ENCODE measurements around the gene SLC22A4. TPM values are rescaled to one million over a fixed set of nuclear protein-coding genes. Genes with fewer than 3 reads are reported as not detected.

Gene SLC22A4
- total and polyA plus RNA-seq, 2 donors (not counting 1 experiment from before 2014, with no cell fraction given): 0.18 TPM; not detected in 1

GRCh38 chr5:132376694-132377641 is 82.8 kb downstream of the SLC22A4 start:
- ATAC-seq (ENCODE audit: low read depth) (no peak), DNase-seq (no peak)
- TF ChIP-seq CTCF (IDR thresholded peaks at IDR 0.05): no peak
- TF ChIP-seq EZH2 (IDR thresholded peaks at IDR 0.05; ENCODE audit: borderline replicate concordance, insufficient read depth, low read depth, low read length, poor library complexity, severe bottlenecking): no peak
- no peaks in the 10 kb centered on the region for H3K9me3 ChIP-seq (ENCODE audit: control extremely low read depth in 1 of 3, control insufficient read depth in 2 of 3, insufficient read depth in 1 of 3, low read length in 2 of 3)
- CTCF ChIA-PET: interaction anchor here (1.7 kb wide), 1 partner anchor 129 kb away, joined by 4 read pairs; no protein-coding TSS in a partner anchor
- H3K9ac ChIP-seq (ENCODE audit: low read length): no peak overlapping the region
- no peaks in the 10 kb centered on the region for H3K9me3 Mint-ChIP-seq (ENCODE audit: insufficient read depth)
- H3K4me1 Mint-ChIP-seq: peaks cover 2% of the 10 kb centered on the region
- H3K4me2 ChIP-seq (replicated peaks; ENCODE audit: low read depth, low read length, poor library complexity, severe bottlenecking): no peak overlapping the region
- H3K4me1 ChIP-seq (ENCODE audit: control insufficient read depth in 2 of 2, insufficient read depth in 2 of 2, low read length in 2 of 2): no peaks in the 10 kb centered on the region
- no peak overlapping the region for H3K4me3 Mint-ChIP-seq
- no peaks in the 10 kb centered on the region for H3K36me3 ChIP-seq (replicated peaks in 1 of 2; ENCODE audit: control extremely low read depth in 1 of 2, control insufficient read depth in 1 of 2, extremely low read depth in 1 of 2, insufficient read depth in 2 of 2, low read length in 1 of 2)
- no peaks in the 10 kb centered on the region for H3K27me3 ChIP-seq (replicated peaks in 1 of 4; ENCODE audit: control extremely low read depth in 1 of 4, control insufficient read depth in 3 of 4, insufficient read depth in 4 of 4, low read length in 3 of 4)
- POLR2A ChIA-PET: no interaction called here
- no peaks in the 10 kb centered on the region for H4K20me1 ChIP-seq (ENCODE audit: control insufficient read depth, insufficient read depth, low read length, poor library complexity, severe bottlenecking)
- no peaks in the 10 kb centered on the region for H3K27me3 Mint-ChIP-seq
- no peaks in the 10 kb centered on the region for H3K79me2 ChIP-seq (ENCODE audit: control insufficient read depth, insufficient read depth, low read length)
- no peak overlapping the region for H3K27ac ChIP-seq (ENCODE audit: low read length in 2 of 2)
- WGBS (ENCODE audit: insufficient coverage): 98% methylated on average over 13 of the region's 16 CpGs
- intact Hi-C loops (cut with micrococcal nuclease): no loop called here
- H3K4me3 ChIP-seq (ENCODE audit: control extremely low read depth in 1 of 5, extremely low read depth in 1 of 5, insufficient read depth in 1 of 5, low read depth in 2 of 5, low read length in 4 of 5): no peak overlapping the region
- H2AFZ ChIP-seq (ENCODE audit: insufficient read depth, low read depth, low read length, poor library complexity, severe bottlenecking): no peak overlapping the region
- no peak overlapping the region for H3K27ac Mint-ChIP-seq

GRCh38 chr5:132377738-132378137 is 83.5 kb downstream of the SLC22A4 start:
- Histone ChIP-seq H3K9ac (ENCODE audit: low read length) (no peak overlapping the region), H3K79me2 (ENCODE audit: control insufficient read depth, insufficient read depth, low read length) (no peaks in the 10 kb centered on the region), H3K36me3 (replicated peaks in 1 of 2; ENCODE audit: control extremely low read depth in 1 of 2, control insufficient read depth in 1 of 2, extremely low read depth in 1 of 2, insufficient read depth in 2 of 2, low read length in 1 of 2) (no peaks in the 10 kb centered on the region), H3K4me3 (ENCODE audit: control extremely low read depth in 1 of 5, extremely low read depth in 1 of 5, insufficient read depth in 1 of 5, low read depth in 2 of 5, low read length in 4 of 5) (no peak overlapping the region), H3K4me1 (ENCODE audit: control insufficient read depth in 2 of 2, insufficient read depth in 2 of 2, low read length in 2 of 2) (no peaks in the 10 kb centered on the region), H4K20me1 (ENCODE audit: control insufficient read depth, insufficient read depth, low read length, poor library complexity, severe bottlenecking) (no peaks in the 10 kb centered on the region), H3K4me2 (replicated peaks; ENCODE audit: low read depth, low read length, poor library complexity, severe bottlenecking) (no peak overlapping the region), H3K27ac (ENCODE audit: low read length in 2 of 2) (no peak overlapping the region), H2AFZ (ENCODE audit: insufficient read depth, low read depth, low read length, poor library complexity, severe bottlenecking) (no peak overlapping the region), H3K27me3 (replicated peaks in 1 of 4; ENCODE audit: control extremely low read depth in 1 of 4, control insufficient read depth in 3 of 4, insufficient read depth in 4 of 4, low read length in 3 of 4) (no peaks in the 10 kb centered on the region), H3K9me3 (ENCODE audit: control extremely low read depth in 1 of 3, control insufficient read depth in 2 of 3, insufficient read depth in 1 of 3, low read length in 2 of 3) (no peaks in the 10 kb centered on the region)
- no peaks in the 10 kb centered on the region for H3K9me3 Mint-ChIP-seq (ENCODE audit: insufficient read depth)
- DNase-seq: no peak
- no peak overlapping the region for H3K4me3 Mint-ChIP-seq
- TF ChIP-seq CTCF (IDR thresholded peaks at IDR 0.05) (no peak), EZH2 (IDR thresholded peaks at IDR 0.05; ENCODE audit: borderline replicate concordance, insufficient read depth, low read depth, low read length, poor library complexity, severe bottlenecking) (no peak)
- no peak for ATAC-seq (ENCODE audit: low read depth)
- CTCF ChIA-PET: no interaction called here
- H3K4me1 Mint-ChIP-seq: no peaks in the 10 kb centered on the region
- H3K27me3 Mint-ChIP-seq: no peaks in the 10 kb centered on the region
- POLR2A ChIA-PET: no interaction called here
- no peak overlapping the region for H3K27ac Mint-ChIP-seq
- intact Hi-C loops (cut with micrococcal nuclease): no loop called here
- 87% methylated on average over 7 of the region's 7 CpGs for WGBS (ENCODE audit: insufficient coverage)
